Activated CD4-positive, alpha-beta T cell treated with anti-CD3 and anti-CD28 coated beads for 1 hour (primary cell): ENCODE results near the gene MKRN3.

Source experiments
- DNase-seq: peaks from one replicate; pipeline ENCODE4 v3.0.0-alpha.2; 2020

Gene MKRN3

GRCh38 chr15:23565395-23566070 lies at the start of gene MKRN3:
MKRN3 (plus strand) TSS chr15:23565674; CDS start chr15:23565783, 109 bp downstream.
- DNase-seq = peak; percentile 26

- DNase-seq = no peak
Measured at GRCh38 chr15:23516866-23517265, 48.6 kb upstream of the MKRN3 start.

- DNase-seq = no peak
Measured at GRCh38 chr15:23518104-23518503, 47.4 kb upstream of the MKRN3 start.

- DNase-seq = no peak
Measured at GRCh38 chr15:23524816-23525215, 40.7 kb upstream of the MKRN3 start.

- DNase-seq = no peak
Measured at GRCh38 chr15:23529891-23530290, 35.6 kb upstream of the MKRN3 start.

GRCh38 chr15:23532024-23532423 lies 33.5 kb upstream of the MKRN3 start:
- no peak for DNase-seq

- DNase-seq = no peak
Measured at GRCh38 chr15:23536659-23537058, 28.8 kb upstream of the MKRN3 start.

- no peak for DNase-seq
Measured at GRCh38 chr15:23538648-23539047, 26.8 kb upstream of the MKRN3 start.

- no peak for DNase-seq
Measured at GRCh38 chr15:23539892-23540291, 25.6 kb upstream of the MKRN3 start.

- DNase-seq = no peak
Measured at GRCh38 chr15:23546158-23546557, 19.3 kb upstream of the MKRN3 start.

GRCh38 chr15:23548071-23548470 lies 17.4 kb upstream of the MKRN3 start:
- no peak for DNase-seq

- DNase-seq = no peak
Measured at GRCh38 chr15:23561914-23562313, 3.6 kb upstream of the MKRN3 start.

GRCh38 chr15:23564821-23565394 lies 566 bp upstream of the MKRN3 start:
- no peak for DNase-seq

GRCh38 chr15:23566071-23566554 lies 639 bp downstream of the MKRN3 start:
- DNase-seq = peak; percentile 24

- DNase-seq = no peak
Measured at GRCh38 chr15:23566651-23567050, 1.2 kb downstream of the MKRN3 start.

- no peak for DNase-seq
Measured at GRCh38 chr15:23567921-23568320, 2.4 kb downstream of the MKRN3 start.

GRCh38 chr15:23569151-23569925 lies 3.9 kb downstream of the MKRN3 start:
- no peak for DNase-seq

- no peak for DNase-seq
Measured at GRCh38 chr15:23570486-23570885, 5.0 kb downstream of the MKRN3 start.

- no peak for DNase-seq
Measured at GRCh38 chr15:23572844-23573243, 7.4 kb downstream of the MKRN3 start.

GRCh38 chr15:23574742-23575141 lies 9.3 kb downstream of the MKRN3 start:
- no peak for DNase-seq

- no peak for DNase-seq
Measured at GRCh38 chr15:23576061-23576460, 10.6 kb downstream of the MKRN3 start.

- DNase-seq = no peak
Measured at GRCh38 chr15:23578521-23579150, 13.2 kb downstream of the MKRN3 start.

- DNase-seq = no peak
Measured at GRCh38 chr15:23588268-23588667, 22.8 kb downstream of the MKRN3 start.
